ENCODE data around the gene RRAS2. TPM values are rescaled to one million over a fixed set of nuclear protein-coding genes. Genes with fewer than 3 reads are reported as not detected.
"Not testable (repeated sequence)": the region's sequence is repeated elsewhere in the genome, so short reads cannot be mapped to it uniquely, and the experiment has no call there.

RRAS2 gene
- total RNA-seq, 1 donor from 2014 or later, result 24.4 TPM

DNA sequence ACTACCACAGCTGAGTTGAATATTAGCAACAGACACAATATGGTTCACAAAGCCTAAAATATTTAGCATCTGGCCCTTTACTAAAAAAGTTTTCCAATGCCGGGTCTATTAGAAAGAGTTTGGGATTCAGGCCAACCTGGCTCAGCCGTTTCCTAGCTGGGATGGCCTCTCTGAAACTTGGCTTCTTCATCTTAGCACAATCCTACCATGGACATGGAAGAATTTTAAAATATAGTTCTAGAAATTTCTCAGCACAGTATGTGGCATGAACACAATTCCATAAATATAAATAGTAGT, 103.8 kb downstream of the RRAS2 start:
- ATAC-seq, result no peak

DNA sequence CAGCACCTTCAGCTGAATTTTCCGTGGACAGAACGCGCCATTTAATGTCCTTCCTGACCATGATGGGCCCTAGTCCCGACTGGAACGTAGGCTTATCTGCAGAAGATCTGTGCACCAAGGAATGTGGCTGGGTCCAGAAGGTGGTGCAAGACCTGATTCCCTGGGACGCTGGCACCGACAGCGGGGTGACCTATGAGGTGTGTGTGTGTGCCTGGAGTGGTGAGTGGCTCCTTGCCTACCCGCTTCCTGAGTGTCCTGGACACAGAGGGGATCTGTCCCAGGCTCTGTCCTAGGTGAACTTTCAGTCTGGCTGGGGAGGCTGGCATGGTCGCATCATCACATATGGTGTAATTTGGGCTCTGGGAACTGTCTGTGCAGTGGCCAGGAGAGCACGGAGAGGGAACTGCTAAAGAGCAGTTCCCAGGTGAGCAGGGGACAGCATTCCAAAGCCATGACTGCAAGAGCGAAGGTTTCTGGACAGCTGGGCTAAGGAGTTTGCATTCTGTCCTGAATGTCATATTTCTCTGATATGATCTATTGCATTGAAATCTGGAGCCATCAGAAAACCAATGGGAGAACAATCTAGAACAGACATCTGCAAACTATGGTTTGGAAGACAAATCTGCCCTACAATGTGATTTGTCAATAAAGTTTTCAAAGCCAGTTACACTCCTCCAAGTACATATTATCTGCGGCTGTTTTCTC, 104.3 kb downstream of the RRAS2 start:
- ATAC-seq, result no peak

DNA sequence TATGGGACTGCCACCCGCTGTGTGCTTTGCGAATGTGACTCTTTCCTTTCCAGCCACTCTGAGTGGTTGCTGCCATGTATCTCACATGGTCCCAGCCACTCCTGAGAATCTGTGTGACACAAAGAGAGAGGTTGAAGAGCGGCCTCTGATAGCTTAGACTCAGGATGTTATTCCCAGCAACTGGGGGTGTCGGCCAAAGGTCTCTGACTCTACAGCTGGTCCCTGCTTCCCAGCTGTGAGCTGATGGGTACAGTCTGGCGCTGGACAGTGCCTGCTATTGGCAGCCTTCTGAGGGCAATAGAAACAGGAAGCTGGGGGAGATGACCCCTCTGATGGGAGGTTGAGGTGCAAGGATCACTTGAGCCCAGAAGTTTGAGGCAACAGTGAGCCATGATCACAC, 105.1 kb downstream of the RRAS2 start:
- ATAC-seq, result peak; percentile 18

DNA sequence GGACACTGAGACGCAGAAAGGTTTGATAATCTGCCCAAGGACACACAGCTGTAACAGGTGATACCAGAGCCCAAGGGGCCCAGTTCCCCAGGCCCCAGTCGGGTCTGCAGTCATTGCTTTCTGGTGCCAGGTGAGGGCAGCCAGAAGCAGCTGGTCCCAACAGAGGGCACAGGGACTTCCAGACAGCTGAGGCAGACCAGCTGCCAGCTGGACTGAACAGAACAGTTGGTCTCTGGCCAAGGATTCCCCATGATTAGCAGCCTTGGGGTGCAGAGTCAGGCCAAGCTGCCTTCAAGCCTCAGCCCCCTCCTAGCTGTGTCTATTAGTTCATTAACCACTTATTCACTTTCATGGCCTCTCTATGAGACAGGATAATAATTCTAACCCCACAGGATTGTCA, 105.6 kb downstream of the RRAS2 start:
- ATAC-seq, result no peak

DNA sequence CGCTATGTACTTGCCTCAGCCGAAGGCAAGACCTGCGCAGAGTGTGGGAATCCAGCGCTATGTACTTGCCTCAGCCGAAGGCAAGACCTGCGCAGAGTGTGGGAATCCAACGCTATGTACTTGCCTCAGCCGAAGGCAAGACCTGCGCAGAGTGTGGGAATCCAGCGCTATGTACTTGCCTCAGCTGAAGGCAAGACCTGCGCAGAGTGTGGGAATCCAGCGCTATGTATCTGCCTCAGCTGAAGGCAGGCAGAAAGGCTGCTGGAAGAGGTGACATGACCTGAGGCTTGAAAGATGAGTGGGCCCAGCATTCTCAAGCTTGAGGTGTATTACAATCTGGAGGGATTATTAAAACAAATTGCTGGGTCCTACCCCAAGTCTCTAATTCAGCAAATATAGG, 106.5 kb downstream of the RRAS2 start:
- ATAC-seq, result not testable (repeated sequence)

DNA sequence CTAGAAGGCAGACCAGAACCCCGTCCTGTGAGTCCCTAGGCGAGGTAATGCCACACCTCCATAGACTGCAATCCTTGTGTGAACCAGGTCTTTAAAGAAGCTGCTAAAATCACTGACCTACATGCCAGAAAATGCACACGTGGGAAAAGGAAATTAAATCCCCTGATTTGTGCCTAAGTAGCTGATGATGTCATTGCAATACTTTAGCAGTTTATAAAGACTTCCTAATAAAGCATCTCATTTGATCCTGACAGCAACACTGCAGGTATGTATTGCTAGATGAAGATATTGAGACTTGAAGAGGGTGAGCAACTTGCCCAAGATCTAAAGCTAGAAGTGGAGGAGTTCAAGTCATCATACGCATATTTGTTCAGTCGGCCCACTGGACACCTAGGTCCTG, 107.2 kb downstream of the RRAS2 start:
- ATAC-seq, result no peak

DNA sequence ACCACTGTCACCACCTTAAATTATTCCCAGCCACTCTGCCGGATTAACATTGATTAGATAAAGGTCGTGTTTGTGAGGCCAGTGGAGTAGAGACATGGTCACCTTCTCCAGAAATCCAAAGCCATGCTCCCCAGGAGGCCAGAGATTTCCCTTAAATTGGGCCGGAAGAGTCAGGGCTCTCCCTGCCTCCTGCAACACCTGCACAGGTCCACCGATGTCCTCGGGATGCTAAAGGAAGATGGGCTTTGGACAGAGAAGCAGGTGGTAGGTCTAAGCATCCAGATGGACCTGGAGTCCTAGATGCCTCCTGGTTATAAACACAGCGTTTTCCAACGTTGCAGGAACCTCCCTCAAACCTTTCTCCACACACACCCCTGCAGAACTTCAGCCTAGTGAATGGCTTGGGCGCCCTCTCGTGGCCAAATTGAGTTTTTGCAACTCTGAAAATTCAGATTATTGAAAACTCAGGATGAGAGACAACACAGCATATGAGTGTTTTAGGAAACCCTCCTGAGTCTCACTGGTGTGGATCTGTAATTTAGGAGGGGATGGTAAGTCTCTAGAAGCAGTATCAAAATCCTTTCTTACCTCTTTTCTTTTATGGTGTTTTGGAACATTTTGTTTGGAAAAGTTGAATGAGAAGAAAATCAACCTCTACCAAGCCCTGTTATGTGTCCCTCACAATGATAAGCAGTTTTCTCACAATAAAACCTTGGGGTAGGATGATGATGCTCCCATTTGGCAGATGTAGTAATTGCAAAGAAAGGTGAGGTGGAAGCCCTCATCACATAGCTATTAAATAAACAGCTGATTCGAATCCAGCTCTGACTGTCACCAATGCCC, 109.6 kb downstream of the RRAS2 start:
- peak; percentile 48 for ATAC-seq

DNA sequence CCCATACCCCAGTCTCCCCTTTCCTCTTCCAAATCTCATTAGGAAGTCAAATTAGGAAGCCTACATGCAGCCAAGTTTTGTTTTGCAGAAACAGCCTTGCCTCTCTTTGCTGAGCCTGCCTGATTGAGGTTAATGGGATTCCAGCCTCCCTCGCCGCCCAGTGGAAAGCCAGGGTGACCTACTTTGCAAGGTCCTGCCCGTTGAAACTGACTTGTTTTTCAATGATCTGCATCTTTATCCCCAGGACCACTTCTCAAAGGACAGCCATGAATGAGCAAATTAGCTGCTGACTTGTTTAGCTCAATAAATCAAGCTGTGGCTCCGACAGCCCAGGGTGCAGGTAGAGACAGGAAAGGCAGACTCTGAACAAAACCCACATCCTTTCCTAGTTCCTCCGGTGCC, 110.4 kb downstream of the RRAS2 start:
- no peak for ATAC-seq

DNA sequence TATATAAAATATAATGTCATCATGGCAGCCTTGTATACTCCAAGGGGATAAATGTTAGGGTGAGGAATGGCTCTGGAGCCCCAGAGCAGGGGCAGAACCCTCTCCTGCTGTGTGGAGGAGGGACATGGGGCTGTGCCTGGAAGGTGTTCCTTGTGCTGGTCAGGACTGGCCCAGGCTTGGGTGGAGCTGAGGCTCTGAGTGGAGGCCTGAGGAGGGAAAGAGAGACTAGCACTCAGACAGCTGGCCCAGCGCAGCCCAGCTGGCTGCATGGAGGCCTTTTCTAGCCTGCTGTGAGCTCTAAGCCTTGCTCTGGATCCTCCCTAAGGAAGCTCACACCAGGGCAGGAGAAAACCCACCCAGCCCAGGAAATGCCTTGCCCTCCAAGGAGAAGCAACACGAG, 113.5 kb downstream of the RRAS2 start:
- no peak for ATAC-seq

DNA sequence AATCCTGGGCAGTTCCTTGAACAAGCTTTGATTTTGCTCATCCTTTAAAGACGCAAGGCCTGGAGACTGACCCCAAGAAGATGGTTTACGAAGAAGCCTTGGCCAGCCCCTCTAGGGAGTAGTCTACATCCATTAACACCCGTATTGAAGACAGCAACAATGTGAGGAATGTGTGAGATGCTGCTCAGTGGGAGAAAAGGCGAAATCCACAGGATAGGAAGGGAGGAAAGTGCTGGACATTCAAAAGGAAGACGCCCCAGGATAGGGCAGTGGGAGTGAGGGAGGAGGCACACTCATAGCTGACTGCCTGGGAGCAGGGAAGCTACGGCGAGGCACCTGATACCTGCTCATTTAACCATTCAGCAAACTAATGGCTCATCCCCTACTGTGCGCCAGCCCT, 114.1 kb downstream of the RRAS2 start:
- no peak for ATAC-seq

DNA sequence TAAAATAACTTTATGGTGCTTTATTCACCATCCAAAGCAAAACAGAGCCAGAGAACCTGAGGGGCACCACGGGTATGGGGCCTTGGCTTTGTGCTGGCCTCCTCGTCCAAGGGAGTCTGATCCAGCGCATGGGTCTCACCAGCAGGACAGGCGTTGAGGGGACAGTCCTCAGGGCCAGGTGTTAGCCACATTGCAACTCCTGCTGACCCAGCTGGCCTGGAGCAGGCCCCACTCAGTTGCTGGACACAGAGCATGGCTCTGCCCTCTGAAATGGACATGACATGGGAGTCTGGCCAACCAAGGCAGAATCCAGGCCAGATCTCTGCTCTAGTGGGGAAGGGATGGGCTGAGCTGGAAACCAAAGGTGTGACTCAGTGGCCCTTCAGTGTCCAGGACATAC, 116.2 kb downstream of the RRAS2 start:
- no peak for ATAC-seq

DNA sequence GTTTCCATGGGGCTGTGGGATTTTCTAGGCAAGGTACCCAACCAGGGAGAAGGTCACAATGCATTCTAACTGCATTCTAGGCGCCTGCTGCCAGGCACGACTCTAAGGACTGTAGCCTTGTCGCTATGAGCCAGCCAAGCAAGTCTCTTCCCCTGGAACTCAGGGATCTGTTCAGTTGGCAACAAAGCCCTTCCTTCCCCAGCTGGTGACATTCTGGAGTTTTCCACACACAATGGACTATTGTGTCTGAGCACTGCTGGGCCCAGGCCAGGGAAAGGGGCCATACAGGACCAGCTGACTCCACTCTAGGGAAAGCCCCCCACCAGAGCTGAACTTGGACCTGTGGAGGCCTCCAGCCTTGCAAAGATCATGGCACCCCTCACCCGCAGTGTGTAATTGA, 116.8 kb downstream of the RRAS2 start:
- ATAC-seq, result no peak

DNA sequence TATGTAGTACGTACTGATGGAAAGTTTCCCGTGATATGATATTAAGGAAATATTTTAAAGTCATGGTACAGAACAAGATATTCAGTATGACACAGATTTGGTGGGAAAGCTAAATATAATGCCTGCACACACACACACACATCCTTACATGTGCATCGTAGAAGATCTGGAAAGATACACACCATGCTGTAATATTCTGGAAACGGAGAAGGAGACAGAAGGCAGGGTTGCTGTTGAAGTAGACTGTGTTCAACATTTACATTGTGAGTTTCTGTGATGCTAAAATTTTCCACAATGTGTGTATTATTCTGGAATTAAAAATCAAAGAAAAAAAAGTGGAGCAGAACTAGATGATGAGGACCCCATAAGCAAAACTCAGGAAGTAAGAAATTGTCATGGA, 118.0 kb downstream of the RRAS2 start:
- no peak for ATAC-seq

DNA sequence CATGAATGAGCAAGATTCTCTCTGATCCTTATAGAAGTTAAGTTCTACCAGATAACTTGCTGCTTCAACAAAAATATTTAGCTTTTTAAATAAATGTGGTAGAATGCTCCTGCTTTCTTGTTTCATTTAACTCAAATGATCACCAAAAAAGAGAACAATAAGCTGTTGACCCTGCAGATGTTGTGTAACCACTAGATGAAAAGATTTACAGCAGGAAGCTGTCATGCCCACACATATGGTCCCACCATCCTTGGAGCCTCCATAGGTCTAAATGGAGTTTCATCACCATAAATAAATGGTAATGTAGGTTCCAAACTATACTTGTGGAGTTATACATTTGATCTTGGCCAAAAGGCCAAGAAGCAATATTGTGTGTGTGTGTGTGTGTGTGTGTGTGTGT, 118.8 kb downstream of the RRAS2 start:
- no peak for ATAC-seq

DNA sequence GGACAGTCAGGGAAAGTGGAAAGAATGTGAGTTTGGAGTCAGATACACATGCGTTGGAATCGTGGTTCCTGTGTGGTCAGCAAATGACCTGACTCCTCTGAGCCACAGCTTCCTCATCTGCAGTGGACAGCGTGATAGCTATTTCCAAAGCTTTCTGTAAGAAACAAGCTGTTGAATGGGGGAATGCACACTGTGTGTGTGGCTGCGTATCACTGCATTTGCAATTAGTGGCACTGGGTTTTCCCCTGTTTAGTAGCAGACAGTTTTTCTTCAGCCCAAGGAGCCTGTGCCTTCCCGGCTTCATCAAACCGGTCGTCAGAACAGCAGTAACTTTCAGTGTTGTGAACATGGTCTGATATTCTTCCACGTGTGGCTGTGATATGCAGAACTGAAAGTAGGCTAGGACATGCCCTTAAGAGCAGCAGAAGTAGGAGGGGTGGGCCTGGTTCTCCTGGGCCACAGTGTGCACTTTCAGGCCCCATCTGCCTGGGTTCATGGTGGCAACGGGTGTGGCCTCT, 121.5 kb downstream of the RRAS2 start:
- ATAC-seq, result peak; percentile 58

DNA sequence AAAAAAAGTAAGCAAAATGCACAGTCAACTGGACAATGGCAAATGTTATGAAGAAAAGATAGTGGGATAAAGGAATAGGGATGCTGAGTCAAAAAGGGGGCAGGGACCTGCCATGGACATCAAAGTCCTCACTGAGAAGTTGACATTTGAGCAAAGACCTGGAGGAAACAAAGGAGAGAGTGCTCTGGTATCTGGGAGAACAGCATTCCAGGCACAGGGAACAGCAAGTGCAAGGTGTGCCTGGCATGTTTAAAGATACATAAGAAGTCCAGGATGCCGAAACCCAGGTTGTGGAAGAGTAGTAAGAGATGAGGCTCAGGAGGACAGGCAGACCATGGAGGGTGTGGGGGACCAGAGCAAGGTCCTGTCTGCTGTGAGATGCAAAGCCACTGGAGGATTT, 123.3 kb downstream of the RRAS2 start:
- ATAC-seq, result no peak

DNA sequence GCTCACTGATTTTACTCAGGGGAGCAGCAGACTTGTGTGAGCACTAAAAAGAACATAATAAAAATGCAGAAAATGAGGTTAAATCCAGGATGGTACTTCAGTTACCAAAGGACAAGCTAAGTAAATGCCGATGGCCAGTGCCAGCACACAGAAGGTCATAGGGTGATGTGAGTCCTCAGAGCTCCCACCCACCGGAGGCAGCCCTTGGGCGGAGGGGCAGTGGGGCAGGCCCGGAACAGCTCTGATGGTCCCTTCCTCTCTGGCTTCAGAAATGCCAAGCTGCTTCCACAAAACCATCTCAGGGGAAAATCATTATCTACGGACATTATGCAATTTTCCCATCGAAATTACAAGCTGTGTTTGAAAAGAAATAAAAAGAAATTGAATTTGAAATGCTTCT, 124.5 kb downstream of the RRAS2 start:
- no peak for ATAC-seq

DNA sequence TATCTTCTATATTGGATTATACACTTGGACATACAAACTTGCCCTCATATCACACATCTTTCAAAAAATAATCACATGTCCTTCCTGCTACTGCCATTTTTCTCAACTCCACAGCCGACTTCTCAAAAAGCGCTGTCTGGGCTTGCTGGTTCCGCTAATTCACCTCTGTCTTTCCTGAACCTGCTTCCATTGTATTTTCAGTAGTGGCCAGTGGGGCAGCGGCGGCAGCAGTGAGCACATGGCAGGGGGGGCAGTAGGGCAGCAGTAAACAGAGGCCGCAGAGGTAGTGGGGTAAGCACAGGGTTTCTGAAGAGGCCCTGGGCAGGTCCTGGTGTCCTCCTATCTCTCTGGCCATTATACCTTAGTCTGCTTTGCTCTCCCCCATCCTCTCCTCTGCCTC, 126.3 kb downstream of the RRAS2 start:
- ATAC-seq, result no peak

DNA sequence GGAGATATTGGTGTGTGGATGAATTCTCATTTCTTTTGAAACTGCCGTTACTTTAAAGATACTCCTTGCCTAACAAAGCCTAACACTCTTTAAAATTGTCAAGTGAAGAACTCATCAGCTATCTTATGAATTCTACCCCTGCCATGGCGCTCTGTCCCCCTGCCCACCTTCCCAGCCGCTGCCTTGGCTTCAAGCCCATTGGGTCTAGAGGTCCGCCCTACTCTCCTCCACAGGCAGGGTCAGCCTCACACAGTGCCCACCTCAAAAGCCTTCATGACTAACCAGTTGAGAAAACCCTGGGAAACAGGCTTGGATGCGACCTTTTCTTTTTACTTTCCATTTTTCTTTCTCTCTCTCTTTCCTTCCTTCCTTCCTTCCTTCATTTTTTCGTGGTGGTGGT, 128.6 kb downstream of the RRAS2 start:
- ATAC-seq, result no peak

DNA sequence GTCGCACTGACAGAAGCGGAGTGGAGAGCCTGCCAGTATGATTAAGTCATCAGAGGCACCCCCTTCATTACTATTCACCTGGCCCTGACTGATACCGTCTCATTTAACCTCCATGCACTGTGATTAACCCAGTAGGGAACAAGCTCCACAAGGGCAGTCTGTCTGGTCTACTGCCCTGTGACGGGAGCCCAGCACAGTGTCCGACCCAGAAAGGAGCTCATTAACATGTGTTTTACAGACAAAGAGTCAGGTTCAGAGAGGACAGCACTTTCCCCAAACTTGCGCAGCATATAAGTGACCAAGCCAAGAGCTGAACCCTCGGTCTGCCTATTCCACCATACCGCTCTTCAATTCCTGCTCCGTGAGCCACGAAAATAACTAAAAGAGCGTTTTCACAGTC, 129.5 kb downstream of the RRAS2 start:
- no peak for ATAC-seq

DNA sequence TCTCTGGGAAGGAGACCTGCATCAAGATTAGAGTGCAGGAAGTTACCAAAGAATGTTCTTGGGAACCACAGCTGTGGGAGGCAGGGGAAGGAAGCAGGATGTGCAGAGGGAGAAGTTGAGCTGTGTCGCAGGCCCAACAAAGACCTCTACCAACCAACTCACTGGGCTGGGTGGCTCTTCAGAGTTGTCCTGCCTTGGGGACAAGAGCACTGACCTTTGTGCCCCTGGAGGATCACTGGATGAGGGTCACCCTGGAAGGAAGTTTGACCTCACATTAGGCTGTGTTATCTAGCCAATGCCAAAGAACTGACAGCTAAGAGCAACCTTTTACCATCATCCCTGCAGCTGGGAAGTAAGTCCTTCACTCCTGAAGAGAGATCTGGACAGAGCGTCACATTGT, 130.6 kb downstream of the RRAS2 start:
- ATAC-seq, result no peak
